Measurements from ENCODE around the gene ZNF705A.
A peak's percentile ranks its signal among the peaks of the same experiment; 100 is the strongest.
"Not testable (repeated sequence)": the region's sequence is repeated elsewhere in the genome, so short reads cannot be mapped to it uniquely, and the experiment has no call there.

ZNF705A gene

GRCh38 chr12:8156845-8157244 lies at the start of gene ZNF705A:
TSS of gene ZNF705A (plus strand) at chr12:8157015. CDS start at chr12:8172626, 15,611 bp downstream.
- DNase-seq = no peak

GRCh38 chr12:8108808-8109398 lies 47.9 kb upstream of the ZNF705A start:
- peak; percentile 40 to 64 for DNase-seq

- DNase-seq = not testable (repeated sequence)
Measured at GRCh38 chr12:8113117-8113516, 43.7 kb upstream of the ZNF705A start.

- DNase-seq = no peak
Measured at GRCh38 chr12:8120072-8120713, 36.6 kb upstream of the ZNF705A start.

- no peak for DNase-seq
Measured at GRCh38 chr12:8123124-8123912, 33.5 kb upstream of the ZNF705A start, which contains the start of gene CLEC4A. TSS of gene CLEC4A (plus strand) at chr12:8123617. CDS start at chr12:8123879, 262 bp downstream.

- DNase-seq = no peak
Measured at GRCh38 chr12:8127138-8127537, 29.7 kb upstream of the ZNF705A start.

- DNase-seq = not testable (repeated sequence)
Measured at GRCh38 chr12:8133636-8134397, 23.0 kb upstream of the ZNF705A start.

- not testable (repeated sequence) for DNase-seq
Measured at GRCh38 chr12:8134398-8134930, 22.4 kb upstream of the ZNF705A start.

- not testable (repeated sequence) for DNase-seq
Measured at GRCh38 chr12:8141647-8142046, 15.2 kb upstream of the ZNF705A start.

GRCh38 chr12:8143261-8143660 lies 13.6 kb upstream of the ZNF705A start:
- no peak for DNase-seq

- DNase-seq = no peak
Measured at GRCh38 chr12:8145754-8146441, 10.9 kb upstream of the ZNF705A start.

- DNase-seq = no peak
Measured at GRCh38 chr12:8146442-8146771, 10.4 kb upstream of the ZNF705A start.

- no peak for DNase-seq
Measured at GRCh38 chr12:8154526-8154925, 2.3 kb upstream of the ZNF705A start.

- no peak for DNase-seq
Measured at GRCh38 chr12:8156416-8156815, 399 bp upstream of the ZNF705A start.

GRCh38 chr12:8157484-8158198 lies 826 bp downstream of the ZNF705A start:
- DNase-seq = no peak

- DNase-seq = not testable (repeated sequence)
Measured at GRCh38 chr12:8172911-8173310, 16.1 kb downstream of the ZNF705A start.

GRCh38 chr12:8179989-8180585 lies 23.3 kb downstream of the ZNF705A start:
- peak; percentile 47 to 71 for DNase-seq

GRCh38 chr12:8181271-8181670 lies 24.5 kb downstream of the ZNF705A start:
- not testable (repeated sequence) for DNase-seq

GRCh38 chr12:8182923-8183322 lies 26.1 kb downstream of the ZNF705A start:
- not testable (repeated sequence) for DNase-seq

- DNase-seq = not testable (repeated sequence)
Measured at GRCh38 chr12:8183346-8183745, 26.5 kb downstream of the ZNF705A start.

GRCh38 chr12:8184206-8184605 lies 27.4 kb downstream of the ZNF705A start:
- DNase-seq = not testable (repeated sequence)
